ENCODE results near the gene FRAS1.

FRAS1 gene

GRCh38 chr4:78343682-78344081 is 286.6 kb downstream of the FRAS1 start:
- POLR2A ChIA-PET = interaction anchor here (1.4 kb wide), 1 partner anchor 11 kb away, joined by 3 read pairs; no protein-coding TSS in a partner anchor
- DNase-seq (ENCODE audit: extremely low spot score) = no peak
- TF ChIP-seq CTBP1 (IDR thresholded peaks at IDR 0.05; ENCODE audit: borderline replicate concordance) = no peak
- no peak for TF ChIP-seq FOXA1 (IDR thresholded peaks at IDR 0.05)
- CTCF ChIA-PET = no interaction called here

DNA sequence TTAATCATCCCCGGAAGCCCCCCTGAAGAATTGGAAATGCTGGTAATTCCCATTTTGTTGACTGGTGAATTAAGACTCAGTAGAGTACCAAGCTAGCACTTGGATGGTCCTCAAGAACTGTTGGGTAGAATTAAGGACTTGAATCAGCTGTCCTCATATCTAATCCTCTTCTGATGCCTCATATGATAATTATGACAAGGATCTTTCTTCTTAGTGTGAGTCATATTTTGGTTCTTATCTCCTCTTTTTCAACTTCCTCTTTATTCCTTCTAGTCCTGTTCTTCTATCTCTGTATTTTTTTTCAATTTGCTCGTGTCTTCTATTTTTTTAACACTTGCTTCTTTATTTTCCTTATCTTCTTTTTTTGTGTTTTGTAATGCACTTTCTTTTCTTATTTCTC is 288.1 kb downstream of the FRAS1 start:
- CTCF ChIA-PET = no interaction called here
- DNase-seq (ENCODE audit: extremely low spot score) = no peak
- POLR2A ChIA-PET = no interaction called here
- no peak for TF ChIP-seq ARNT (IDR thresholded peaks at IDR 0.05)

- POLR2A ChIA-PET = no interaction called here
- CTCF ChIA-PET = no interaction called here
- no peak for DNase-seq (ENCODE audit: extremely low spot score)
- TF ChIP-seq ELF4 (IDR thresholded peaks at IDR 0.05) = no peak
- TF ChIP-seq L3MBTL2 (conservative IDR thresholded peaks at IDR 0.05) = no peak
- TF ChIP-seq, protein P1, sequence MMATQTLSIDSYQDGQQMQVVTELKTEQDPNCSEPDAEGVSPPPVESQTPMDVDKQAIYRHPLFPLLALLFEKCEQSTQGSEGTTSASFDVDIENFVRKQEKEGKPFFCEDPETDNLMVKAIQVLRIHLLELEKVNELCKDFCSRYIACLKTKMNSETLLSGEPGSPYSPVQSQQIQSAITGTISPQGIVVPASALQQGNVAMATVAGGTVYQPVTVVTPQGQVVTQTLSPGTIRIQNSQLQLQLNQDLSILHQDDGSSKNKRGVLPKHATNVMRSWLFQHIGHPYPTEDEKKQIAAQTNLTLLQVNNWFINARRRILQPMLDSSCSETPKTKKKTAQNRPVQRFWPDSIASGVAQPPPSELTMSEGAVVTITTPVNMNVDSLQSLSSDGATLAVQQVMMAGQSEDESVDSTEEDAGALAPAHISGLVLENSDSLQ (IDR thresholded peaks at IDR 0.05) = no peak
- TF ChIP-seq CTBP1 (IDR thresholded peaks at IDR 0.05; ENCODE audit: borderline replicate concordance) = no peak
- no peak for TF ChIP-seq LEF1 (IDR thresholded peaks at IDR 0.05; ENCODE audit: borderline replicate concordance)
- TF ChIP-seq FOXK2 (IDR thresholded peaks at IDR 0.05) = no peak
- TF ChIP-seq HDGF (IDR thresholded peaks at IDR 0.05; ENCODE audit: borderline replicate concordance) = no peak
- no peak for TF ChIP-seq SP1 (IDR thresholded peaks at IDR 0.05)
- TF ChIP-seq BHLHE40 (IDR thresholded peaks at IDR 0.05; ENCODE audit: borderline replicate concordance) = no peak
- no peak for TF ChIP-seq NFRKB (IDR thresholded peaks at IDR 0.05)
- no peak for TF ChIP-seq ZNF384 (IDR thresholded peaks at IDR 0.05)
Measured at GRCh38 chr4:78346222-78346621, 289.1 kb downstream of the FRAS1 start.

GRCh38 chr4:78347527-78347926 is 290.4 kb downstream of the FRAS1 start:
- no peak for DNase-seq (ENCODE audit: extremely low spot score)
- TF ChIP-seq CTBP1 (IDR thresholded peaks at IDR 0.05; ENCODE audit: borderline replicate concordance) (no peak), SP1 (IDR thresholded peaks at IDR 0.05) (no peak), TARDBP (IDR thresholded peaks at IDR 0.05) (no peak), FOXA1 (IDR thresholded peaks at IDR 0.05) (no peak), ARNT (IDR thresholded peaks at IDR 0.05) (no peak), ELF4 (IDR thresholded peaks at IDR 0.05) (no peak), LEF1 (IDR thresholded peaks at IDR 0.05; ENCODE audit: borderline replicate concordance) (no peak), NFRKB (IDR thresholded peaks at IDR 0.05) (no peak), BHLHE40 (IDR thresholded peaks at IDR 0.05; ENCODE audit: borderline replicate concordance) (no peak), ZNF384 (IDR thresholded peaks at IDR 0.05) (no peak), FOXK2 (IDR thresholded peaks at IDR 0.05) (no peak), L3MBTL2 (conservative IDR thresholded peaks at IDR 0.05) (no peak), FOXM1 (IDR thresholded peaks at IDR 0.05; ENCODE audit: borderline replicate concordance) (no peak), SUZ12 (IDR thresholded peaks at IDR 0.05) (no peak), HDGF (IDR thresholded peaks at IDR 0.05; ENCODE audit: borderline replicate concordance) (no peak)
- TF ChIP-seq, protein P1 (IDR thresholded peaks at IDR 0.05) = no peak
- ChIA-PET POLR2A (no interaction called here), CTCF (no interaction called here)

- no peak for DNase-seq (ENCODE audit: extremely low spot score)
- CTCF ChIA-PET = no interaction called here
- POLR2A ChIA-PET = interaction anchor here (0.9 kb wide), 1 partner anchor 10 kb away, joined by 3 read pairs; no protein-coding TSS in a partner anchor
Measured at GRCh38 chr4:78353921-78354320, 296.8 kb downstream of the FRAS1 start.

DNA sequence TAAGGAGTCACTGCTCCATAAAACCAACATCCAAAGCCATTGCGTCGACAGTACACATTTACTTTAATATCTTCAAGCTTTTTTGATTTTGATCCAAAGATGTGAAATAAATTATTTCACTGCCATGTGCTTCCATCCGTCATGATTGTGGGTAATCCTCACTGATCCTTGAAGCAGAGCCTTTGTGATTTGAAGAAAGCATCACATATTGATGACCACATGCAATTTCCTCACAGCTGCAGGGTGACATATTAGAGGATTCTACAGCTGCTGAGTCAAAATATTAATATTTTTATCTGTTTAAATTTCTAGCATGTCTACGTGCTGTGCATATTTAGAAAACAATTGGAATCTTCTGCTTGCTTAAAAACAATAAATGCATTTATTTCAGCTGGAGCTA is 297.7 kb downstream of the FRAS1 start:
- ChIA-PET POLR2A (interaction anchor here (0.7 to 0.9 kb wide), 2 partner anchors 11 to 298 kb away, joined by 3 read pairs; no protein-coding TSS in a partner anchor), CTCF (no interaction called here)
- TF ChIP-seq ARNT (IDR thresholded peaks at IDR 0.05) = no peak
- no peak for TF ChIP-seq HDGF (IDR thresholded peaks at IDR 0.05; ENCODE audit: borderline replicate concordance)
- no peak for TF ChIP-seq CTBP1 (IDR thresholded peaks at IDR 0.05; ENCODE audit: borderline replicate concordance)
- TF ChIP-seq FOXM1 (IDR thresholded peaks at IDR 0.05; ENCODE audit: borderline replicate concordance) = no peak
- TF ChIP-seq ELF4 (IDR thresholded peaks at IDR 0.05) = no peak
- TF ChIP-seq, protein P1 (IDR thresholded peaks at IDR 0.05) = no peak
- TF ChIP-seq SP1 (IDR thresholded peaks at IDR 0.05) = no peak
- TF ChIP-seq BHLHE40 (IDR thresholded peaks at IDR 0.05; ENCODE audit: borderline replicate concordance) = no peak
- TF ChIP-seq FOXK2 (IDR thresholded peaks at IDR 0.05) = no peak
- TF ChIP-seq TARDBP (IDR thresholded peaks at IDR 0.05) = no peak
- no peak for TF ChIP-seq LEF1 (IDR thresholded peaks at IDR 0.05; ENCODE audit: borderline replicate concordance)
- TF ChIP-seq SUZ12 (IDR thresholded peaks at IDR 0.05) = no peak
- no peak for TF ChIP-seq ZNF384 (IDR thresholded peaks at IDR 0.05)
- TF ChIP-seq NFRKB (IDR thresholded peaks at IDR 0.05) = no peak
- no peak for DNase-seq (ENCODE audit: extremely low spot score)

More at GRCh38 chr4:78353921-78354320, 296.8 kb downstream of the FRAS1 start:
- no peak for TF ChIP-seq SUZ12 (IDR thresholded peaks at IDR 0.05)
- no peak for TF ChIP-seq L3MBTL2 (conservative IDR thresholded peaks at IDR 0.05)
- no peak for TF ChIP-seq FOXK2 (IDR thresholded peaks at IDR 0.05)
- no peak for TF ChIP-seq BHLHE40 (IDR thresholded peaks at IDR 0.05; ENCODE audit: borderline replicate concordance)

- POLR2A ChIA-PET = no interaction called here
- CTCF ChIA-PET = no interaction called here
- DNase-seq (ENCODE audit: extremely low spot score) = no peak
- TF ChIP-seq L3MBTL2 (conservative IDR thresholded peaks at IDR 0.05) (no peak), ZNF384 (IDR thresholded peaks at IDR 0.05) (no peak), BHLHE40 (IDR thresholded peaks at IDR 0.05; ENCODE audit: borderline replicate concordance) (no peak), LEF1 (IDR thresholded peaks at IDR 0.05; ENCODE audit: borderline replicate concordance) (no peak), NFRKB (IDR thresholded peaks at IDR 0.05) (no peak), TARDBP (IDR thresholded peaks at IDR 0.05) (no peak), FOXA1 (IDR thresholded peaks at IDR 0.05) (no peak), CTBP1 (IDR thresholded peaks at IDR 0.05; ENCODE audit: borderline replicate concordance) (no peak), ELF4 (IDR thresholded peaks at IDR 0.05) (no peak), SP1 (IDR thresholded peaks at IDR 0.05) (no peak), ARNT (IDR thresholded peaks at IDR 0.05) (no peak), FOXM1 (IDR thresholded peaks at IDR 0.05; ENCODE audit: borderline replicate concordance) (no peak), HDGF (IDR thresholded peaks at IDR 0.05; ENCODE audit: borderline replicate concordance) (no peak), SUZ12 (IDR thresholded peaks at IDR 0.05) (no peak), FOXK2 (IDR thresholded peaks at IDR 0.05) (no peak)
- TF ChIP-seq, protein P1 (IDR thresholded peaks at IDR 0.05) = no peak
Measured at GRCh38 chr4:78355306-78355705, 298.2 kb downstream of the FRAS1 start.

Measured in HEK293T (cell line).